Upper lobe of right lung (tissue), 1 donor: ENCODE data around the gene CAMK1G. TPM values are rescaled to one million over a fixed set of nuclear protein-coding genes. Genes with fewer than 3 reads are reported as not detected.

Experiments
- ATAC-seq: fragments of 200-7000 bp; cut with Tn5 transposase; one replicate; pipeline ENCODE4 v1.9.1; 2020; ENCODE audit warnings: mild to moderate bottlenecking, moderate library complexity
- DNase-seq: peaks from one replicate; pipeline ENCODE4 v3.0.0-alpha.2; 2020
- H3K27ac ChIP-seq: fragments of 200-600 bp; one replicate; pipeline ENCODE4 v1.8.0; 2022
- H3K27me3 ChIP-seq: fragments of 200-600 bp; one replicate; pipeline ENCODE4 v1.8.0; 2022; ENCODE audit warnings: mild to moderate bottlenecking
- H3K36me3 ChIP-seq: fragments of 200-600 bp; one replicate; pipeline ENCODE4 v1.8.0; 2022
- H3K4me1 ChIP-seq: fragments of 200-600 bp; one replicate; pipeline ENCODE4 v1.8.0; 2022
- H3K4me3 ChIP-seq: fragments of 200-600 bp; one replicate; pipeline ENCODE4 v1.8.0; 2022; ENCODE audit warnings: mild to moderate bottlenecking
- H3K9me3 ChIP-seq: fragments of 200-600 bp; one replicate; pipeline ENCODE4 v1.8.0; 2022
- intact Hi-C: fragments of 100-400 bp; cut with DNase I; formaldehyde crosslinking; loops from one replicate; pipeline ENCODE4 v1.11.0; 2022
- long read RNA-seq: library from polyadenylated mRNA; unstranded; transcript quantifications from one replicate; pipeline ENCODE4 v2.0.0, GENCODE V29; 2021
- total RNA-seq: library from RNA; stranded (reverse); fragmentation: NEBNext Ultra II Directional; extraction: Animal tissue kit (Norgen Biotek cat#: 25700); gene quantifications from one replicate; pipeline ENCODE4 v1.2.1, GENCODE V29; 2021
- TF ChIP-seq, protein P1 (sequence below): fragments of 200-600 bp; IDR thresholded peaks from one replicate; pipeline ENCODE4 v1.8.0; 2022; ENCODE audit warnings: antibody characterized with exemption
- donor health status: DM: no; HTN: yes; CAD: no; lungs with severe emphysema.

CAMK1G gene
- total RNA-seq = 1.4 TPM
- long read RNA-seq, partial matches to known transcripts = 0 of 1 reads
- long read RNA-seq, other reads (novel, unspliced or antisense) = 0 of 1 reads

DNA sequence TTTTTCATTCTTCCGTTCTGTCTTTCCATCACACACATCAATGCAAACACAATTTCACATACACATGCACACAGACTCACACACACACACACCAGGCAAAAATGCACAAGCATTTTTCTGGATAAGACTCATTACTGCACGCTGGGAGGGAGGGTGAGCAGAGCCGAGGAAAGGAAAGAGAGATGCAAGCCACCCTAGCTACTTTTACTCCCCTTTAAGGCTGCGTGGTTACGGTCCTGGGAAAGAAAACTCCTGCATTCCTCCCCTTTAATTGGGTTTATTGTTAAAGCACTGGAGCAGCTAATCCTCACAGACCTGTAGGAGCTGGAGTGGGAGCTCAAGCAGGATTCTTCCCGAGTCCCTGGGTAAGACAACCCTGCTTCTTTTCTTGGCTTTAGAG lies at the start of gene CAMK1G:
TSS of gene CAMK1G (plus strand) at position 307 of the 400 bp plus-strand sequence. CDS start 11,270 bp downstream, outside the sequence.
- H3K27ac ChIP-seq = no peak within 1 kb of the TSS
- TF ChIP-seq, protein P1, sequence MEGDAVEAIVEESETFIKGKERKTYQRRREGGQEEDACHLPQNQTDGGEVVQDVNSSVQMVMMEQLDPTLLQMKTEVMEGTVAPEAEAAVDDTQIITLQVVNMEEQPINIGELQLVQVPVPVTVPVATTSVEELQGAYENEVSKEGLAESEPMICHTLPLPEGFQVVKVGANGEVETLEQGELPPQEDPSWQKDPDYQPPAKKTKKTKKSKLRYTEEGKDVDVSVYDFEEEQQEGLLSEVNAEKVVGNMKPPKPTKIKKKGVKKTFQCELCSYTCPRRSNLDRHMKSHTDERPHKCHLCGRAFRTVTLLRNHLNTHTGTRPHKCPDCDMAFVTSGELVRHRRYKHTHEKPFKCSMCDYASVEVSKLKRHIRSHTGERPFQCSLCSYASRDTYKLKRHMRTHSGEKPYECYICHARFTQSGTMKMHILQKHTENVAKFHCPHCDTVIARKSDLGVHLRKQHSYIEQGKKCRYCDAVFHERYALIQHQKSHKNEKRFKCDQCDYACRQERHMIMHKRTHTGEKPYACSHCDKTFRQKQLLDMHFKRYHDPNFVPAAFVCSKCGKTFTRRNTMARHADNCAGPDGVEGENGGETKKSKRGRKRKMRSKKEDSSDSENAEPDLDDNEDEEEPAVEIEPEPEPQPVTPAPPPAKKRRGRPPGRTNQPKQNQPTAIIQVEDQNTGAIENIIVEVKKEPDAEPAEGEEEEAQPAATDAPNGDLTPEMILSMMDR = no peak
- ATAC-seq (peak; percentile 15), DNase-seq (no peak)
- peaks cover 54% of the 10 kb centered on the region for H3K27me3 ChIP-seq
- H3K4me1 ChIP-seq = peaks cover 6% of the 10 kb centered on the region
- no peaks in the 10 kb centered on the region for H3K36me3 ChIP-seq
- intact Hi-C loops = no loop called here
- H3K9me3 ChIP-seq = no peaks in the 10 kb centered on the region
- peak within 1 kb of the TSS; percentile 16 for H3K4me3 ChIP-seq

DNA sequence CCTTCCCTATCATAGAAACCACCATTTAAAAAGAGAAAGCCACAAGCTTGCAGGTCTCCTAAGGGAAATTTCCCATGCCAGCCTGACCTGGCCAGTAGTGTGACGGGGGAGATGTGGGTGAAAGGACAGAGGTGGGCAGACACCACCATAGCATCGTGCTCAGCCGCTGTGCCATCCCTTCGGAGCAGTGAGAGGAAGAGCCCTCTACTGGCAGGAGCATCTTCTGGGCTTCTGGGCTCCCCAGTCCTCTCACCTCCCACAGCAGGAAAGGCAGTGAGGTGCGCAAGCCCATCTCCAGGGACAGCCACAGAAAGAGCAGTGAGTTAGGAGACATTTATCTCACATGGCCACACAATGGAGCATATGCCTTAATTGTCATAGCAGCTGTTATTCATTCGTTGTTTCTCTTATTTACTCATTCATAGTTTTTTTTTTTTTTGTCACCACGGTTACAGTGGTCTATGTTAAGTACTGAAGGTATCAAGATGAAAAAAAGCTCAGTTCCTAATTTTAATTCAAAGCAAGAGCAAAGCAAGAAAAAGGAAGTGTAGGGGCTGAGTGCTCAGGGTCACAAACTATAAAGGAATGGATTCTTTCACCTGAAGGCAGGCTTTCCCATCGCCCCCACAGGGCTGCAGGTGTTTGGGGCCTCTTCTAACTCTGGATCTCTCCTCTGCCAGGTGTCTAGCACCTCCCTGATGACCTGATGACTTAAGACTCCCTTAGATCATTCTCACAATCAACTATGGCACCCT lies 48.8 kb upstream of the CAMK1G start:
- Histone ChIP-seq H3K9me3 (no peaks in the 10 kb centered on the region), H3K27me3 (no peaks in the 10 kb centered on the region), H3K36me3 (no peaks in the 10 kb centered on the region), H3K4me3 (no peak overlapping the region), H3K27ac (no peak overlapping the region), H3K4me1 (no peaks in the 10 kb centered on the region)
- DNase-seq (no peak), ATAC-seq (no peak)
- intact Hi-C loops = no loop called here
- TF ChIP-seq, protein P1 = no peak

DNA sequence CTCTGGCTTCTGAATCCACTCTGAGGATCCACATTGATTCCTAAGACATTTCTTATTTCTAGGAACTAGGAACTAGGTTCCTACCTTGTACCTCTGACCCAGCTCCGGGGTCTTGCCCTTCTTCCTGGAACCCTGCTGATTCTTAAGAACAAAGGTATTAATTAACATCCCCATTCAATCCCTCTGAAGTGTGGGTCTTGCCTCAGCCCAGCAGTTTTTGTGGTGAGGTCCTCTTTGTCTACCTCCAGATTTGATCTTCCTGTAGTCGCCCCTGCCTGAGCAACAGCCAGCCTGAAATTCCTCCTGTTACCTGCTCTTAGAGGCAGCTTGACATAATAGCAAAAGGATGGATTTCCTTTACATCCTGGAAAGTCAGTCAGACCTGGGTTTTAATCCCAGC lies 46.7 kb upstream of the CAMK1G start:
- intact Hi-C loops = no loop called here
- no peak overlapping the region for H3K27ac ChIP-seq
- no peaks in the 10 kb centered on the region for H3K27me3 ChIP-seq
- TF ChIP-seq, protein P1 = no peak
- H3K36me3 ChIP-seq = no peaks in the 10 kb centered on the region
- no peaks in the 10 kb centered on the region for H3K4me1 ChIP-seq
- no peaks in the 10 kb centered on the region for H3K9me3 ChIP-seq
- no peak overlapping the region for H3K4me3 ChIP-seq
- DNase-seq (no peak), ATAC-seq (no peak)

DNA sequence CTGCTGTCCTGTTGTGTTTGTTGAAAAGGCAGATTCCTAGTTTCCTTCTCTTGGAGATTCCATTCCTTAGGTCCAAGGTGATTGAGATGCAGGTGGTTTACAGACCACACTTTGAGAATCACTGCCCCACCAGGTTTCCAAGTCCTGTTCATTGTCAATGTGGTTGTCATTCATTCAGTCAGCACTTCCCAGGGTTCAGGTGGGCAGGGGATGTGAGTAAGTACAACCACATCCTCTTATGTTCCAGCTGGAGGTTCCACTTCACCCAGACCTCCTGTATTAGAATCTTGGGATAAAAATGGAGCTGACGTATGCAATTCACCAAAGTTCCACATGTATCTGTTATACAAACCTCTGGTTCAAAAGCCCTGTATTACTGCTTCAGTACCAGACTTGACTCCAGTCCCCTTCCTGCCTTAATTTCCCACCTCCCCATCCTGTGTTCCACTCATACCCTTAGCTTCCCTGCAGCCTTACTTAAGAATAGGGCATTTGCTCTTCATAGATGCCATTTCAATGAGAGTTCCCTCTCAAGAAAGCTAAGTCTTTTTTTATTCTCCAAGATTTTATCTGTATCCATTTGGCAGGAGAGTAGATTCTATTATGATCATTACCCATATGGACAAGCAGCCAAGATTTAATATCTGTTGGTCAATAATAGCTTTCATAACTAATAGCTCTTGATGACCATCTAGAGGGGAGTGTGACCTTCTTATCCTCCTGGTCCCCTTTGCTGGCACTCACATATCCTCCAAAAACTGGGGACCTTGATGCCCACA lies 46.0 kb upstream of the CAMK1G start:
- Histone ChIP-seq H3K27ac (no peak overlapping the region), H3K4me3 (no peak overlapping the region), H3K27me3 (no peaks in the 10 kb centered on the region), H3K4me1 (no peaks in the 10 kb centered on the region), H3K36me3 (no peaks in the 10 kb centered on the region), H3K9me3 (no peaks in the 10 kb centered on the region)
- DNase-seq = no peak
- intact Hi-C loops = no loop called here
- no peak for ATAC-seq
- TF ChIP-seq, protein P1 = no peak

DNA sequence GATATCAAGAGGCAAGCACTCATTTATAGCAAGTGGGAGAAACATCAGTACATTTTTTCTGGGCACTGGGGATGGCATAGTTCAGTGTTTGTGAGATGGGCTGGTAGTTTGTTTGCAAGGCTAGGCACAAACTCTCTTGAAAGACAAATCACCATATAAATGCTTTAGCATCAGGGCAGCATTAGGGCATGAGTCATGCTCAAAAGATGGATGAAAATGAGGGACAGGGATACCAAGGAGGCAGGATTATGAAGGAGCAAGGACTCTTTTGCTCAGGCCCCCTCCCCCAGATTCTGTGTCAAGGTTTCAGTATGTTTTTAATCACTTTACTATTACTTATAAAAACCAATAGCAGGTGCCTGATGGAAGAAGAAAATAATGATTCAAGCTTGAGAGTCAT lies 43.9 kb upstream of the CAMK1G start:
- Histone ChIP-seq H3K9me3 (no peaks in the 10 kb centered on the region), H3K27ac (no peak overlapping the region), H3K36me3 (no peaks in the 10 kb centered on the region), H3K4me1 (no peaks in the 10 kb centered on the region), H3K4me3 (no peak overlapping the region), H3K27me3 (no peaks in the 10 kb centered on the region)
- DNase-seq (no peak), ATAC-seq (no peak)
- TF ChIP-seq, protein P1 = no peak
- intact Hi-C loops = no loop called here
